AG04450 (cell line): ENCODE measurements around the gene ADAP2. TPM values are rescaled to one million over a fixed set of nuclear protein-coding genes. Genes with fewer than 3 reads are reported as not detected.

Experiments used
- CTCF ChIA-PET: fragments of 300-600, 350-600 bp; formaldehyde crosslinking; extraction: SDS; loops from one replicate; lab custom pipeline; 2022; ENCODE audit warnings: antibody characterized with exemption, inconsistent platforms; lab: Charles Lee
- POLR2A ChIA-PET: fragments of 350-600 bp; formaldehyde crosslinking; extraction: SDS; loops from one replicate; lab custom pipeline; 2021; ENCODE audit warnings: antibody characterized with exemption, inconsistent platforms; lab: Yijun Ruan, JAX
- DNase-seq: peaks from one replicate; pipeline ENCODE4 v3.0.0-alpha.2; 2011; ENCODE audit warnings: low read depth, low spot score
- H3K27ac ChIP-seq: one replicate; pipeline ENCODE4 v1.5.1; 2012; ENCODE audit warnings: low read depth, low read length, control low read depth
- H3K27me3 ChIP-seq: one replicate; pipeline ENCODE4 v1.6.0; 2012; ENCODE audit warnings: low read length; ENCODE audit not compliant: control insufficient read depth, insufficient read depth
- H3K4me3 ChIP-seq: 2 replicates; pipeline ENCODE4 v1.5.1; 2011; ENCODE audit warnings: mild to moderate bottlenecking, low read depth, low read length, control low read depth
- H3K9me3 ChIP-seq: 2 replicates; pipeline ENCODE4 v1.5.1; 2012; ENCODE audit warnings: low read length; ENCODE audit not compliant: control insufficient read depth, insufficient read depth
- polyA plus RNA-seq: library from polyadenylated mRNA; depleted of rRNA; stranded (reverse); fragments of >200 nt; gene quantifications from 2 replicates; pipeline ENCODE4 v1.2.3, GENCODE V29; 2011
- TF ChIP-seq, protein P1 (sequence below): IDR thresholded peaks from 2 replicates; pipeline ENCODE4 v1.5.1; 2011; ENCODE audit warnings: low read depth, low read length, control low read depth, inconsistent platforms

ADAP2 gene
- polyA plus RNA-seq, 1 experiment: 1.4 TPM

DNA sequence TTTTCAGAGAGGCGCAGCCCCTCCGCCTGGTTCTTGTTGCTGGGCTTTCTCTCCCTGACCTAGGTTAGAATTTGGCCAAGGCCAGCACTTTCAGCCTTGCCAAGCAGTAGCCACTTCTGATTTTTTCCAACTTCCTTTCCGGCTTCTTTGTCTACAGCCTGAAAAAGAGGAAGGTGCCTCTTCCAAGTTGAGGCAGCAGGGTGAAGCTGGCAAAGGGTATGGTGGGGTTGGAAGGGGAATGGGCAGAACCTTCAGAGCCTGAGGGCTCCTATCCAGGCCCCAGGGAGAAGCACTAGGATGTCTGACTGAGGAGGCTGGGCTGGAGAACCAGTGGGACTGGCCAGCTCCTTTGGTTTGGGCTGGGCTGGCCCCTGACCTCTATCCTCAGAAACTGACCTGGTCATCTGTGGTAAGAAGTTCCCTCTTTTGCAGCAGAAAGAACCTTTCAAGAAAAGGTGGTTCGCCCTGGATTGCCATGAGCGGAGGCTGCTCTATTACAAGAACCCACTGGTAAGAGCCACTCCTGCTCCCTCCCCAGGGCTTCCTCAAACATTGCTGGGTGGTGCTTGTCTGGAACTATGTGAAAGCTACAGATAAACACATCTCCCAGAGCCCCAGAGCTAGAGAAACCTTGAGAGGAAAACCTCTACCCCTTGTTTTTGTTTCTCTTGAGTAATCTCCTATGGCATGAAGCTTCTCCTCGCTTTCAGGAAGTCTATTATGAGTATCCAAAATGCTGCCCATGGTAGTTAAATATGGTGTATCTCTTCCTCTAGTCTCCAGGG, 32.5 kb downstream of the ADAP2 start:
- POLR2A ChIA-PET: no interaction called here
- Histone ChIP-seq H3K27ac (peak overlapping the region; percentile 11), H3K4me3 (no peak overlapping the region), H3K27me3 (no peaks in the 10 kb centered on the region), H3K9me3 (no peaks in the 10 kb centered on the region)
- TF ChIP-seq, protein P1, sequence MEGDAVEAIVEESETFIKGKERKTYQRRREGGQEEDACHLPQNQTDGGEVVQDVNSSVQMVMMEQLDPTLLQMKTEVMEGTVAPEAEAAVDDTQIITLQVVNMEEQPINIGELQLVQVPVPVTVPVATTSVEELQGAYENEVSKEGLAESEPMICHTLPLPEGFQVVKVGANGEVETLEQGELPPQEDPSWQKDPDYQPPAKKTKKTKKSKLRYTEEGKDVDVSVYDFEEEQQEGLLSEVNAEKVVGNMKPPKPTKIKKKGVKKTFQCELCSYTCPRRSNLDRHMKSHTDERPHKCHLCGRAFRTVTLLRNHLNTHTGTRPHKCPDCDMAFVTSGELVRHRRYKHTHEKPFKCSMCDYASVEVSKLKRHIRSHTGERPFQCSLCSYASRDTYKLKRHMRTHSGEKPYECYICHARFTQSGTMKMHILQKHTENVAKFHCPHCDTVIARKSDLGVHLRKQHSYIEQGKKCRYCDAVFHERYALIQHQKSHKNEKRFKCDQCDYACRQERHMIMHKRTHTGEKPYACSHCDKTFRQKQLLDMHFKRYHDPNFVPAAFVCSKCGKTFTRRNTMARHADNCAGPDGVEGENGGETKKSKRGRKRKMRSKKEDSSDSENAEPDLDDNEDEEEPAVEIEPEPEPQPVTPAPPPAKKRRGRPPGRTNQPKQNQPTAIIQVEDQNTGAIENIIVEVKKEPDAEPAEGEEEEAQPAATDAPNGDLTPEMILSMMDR: no peak
- CTCF ChIA-PET: interaction anchor here (0.6 kb wide), 1 partner anchor 613 kb away, joined by 3 read pairs; no protein-coding TSS in a partner anchor
- DNase-seq: no peak

DNA sequence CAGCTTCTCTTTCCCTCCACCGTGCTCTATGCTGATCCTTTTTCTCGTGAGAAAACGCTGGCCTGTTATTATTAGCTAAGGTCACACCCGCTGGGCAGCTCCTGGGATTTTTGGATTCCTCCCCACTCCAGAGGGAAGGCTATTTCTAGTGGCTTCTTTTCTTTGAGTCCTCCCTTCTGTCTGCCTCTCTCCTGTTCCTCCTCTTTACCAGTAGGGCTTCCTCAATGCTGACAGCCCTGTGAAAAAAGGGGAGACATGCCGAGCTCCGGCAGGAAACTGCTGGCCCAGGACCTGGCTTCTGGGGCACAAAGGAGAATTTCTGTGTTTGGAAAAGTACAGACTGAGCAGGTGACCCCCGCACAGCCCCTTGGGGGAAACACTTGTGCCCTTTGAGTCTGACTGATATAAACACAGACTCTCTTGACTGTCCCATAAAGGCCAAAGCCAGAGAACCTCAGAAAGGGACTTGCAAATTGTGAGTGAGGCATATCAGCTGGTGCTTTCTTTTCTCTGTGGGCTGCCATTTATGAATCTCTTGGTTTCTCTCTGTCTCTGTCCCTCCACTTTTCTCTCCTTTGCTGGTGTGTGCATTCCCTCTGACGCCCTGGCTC, 35.1 kb downstream of the ADAP2 start:
- DNase-seq: no peak
- TF ChIP-seq, protein P1: peak; percentile 26; the same call in 1 of the 2 replicates
- ChIA-PET POLR2A (interaction anchor here (0.6 to 1.1 kb wide), 2 partner anchors 14 to 954 kb away, joined by 4 to 6 read pairs; partner anchors contain the start of gene RNF135), CTCF (interaction anchor here (1.5 kb wide), 1 partner anchor 258 kb away, joined by 4 read pairs; no protein-coding TSS in a partner anchor)
- Histone ChIP-seq H3K9me3 (no peaks in the 10 kb centered on the region), H3K4me3 (no peak overlapping the region), H3K27ac (peak overlapping the region; percentile 11), H3K27me3 (no peaks in the 10 kb centered on the region)

DNA sequence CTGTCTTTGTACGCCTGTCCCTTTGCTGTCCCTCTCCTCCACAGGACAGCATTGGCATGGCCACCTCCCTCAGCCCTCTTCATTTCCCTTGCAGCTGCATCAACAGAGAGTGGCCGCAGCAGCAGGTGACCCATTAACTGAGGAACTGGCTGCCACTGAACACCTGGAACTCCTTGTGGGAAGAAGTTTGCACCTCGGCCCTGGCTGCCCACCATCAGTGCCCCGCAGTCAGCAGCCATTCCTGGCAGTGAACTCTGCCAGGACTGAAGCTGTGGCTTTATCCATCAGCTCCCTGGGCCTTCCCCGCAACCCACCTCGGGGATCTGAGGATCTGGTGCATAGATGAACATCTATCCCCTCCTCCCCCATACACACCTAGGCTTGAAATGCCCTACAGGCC, 36.0 kb downstream of the ADAP2 start:
- no peaks in the 10 kb centered on the region for H3K27me3 ChIP-seq
- no peak overlapping the region for H3K4me3 ChIP-seq
- H3K9me3 ChIP-seq: no peaks in the 10 kb centered on the region
- no peak for DNase-seq
- no peak overlapping the region for H3K27ac ChIP-seq
- TF ChIP-seq, protein P1: no peak
- ChIA-PET CTCF (no interaction called here), POLR2A (no interaction called here)

DNA sequence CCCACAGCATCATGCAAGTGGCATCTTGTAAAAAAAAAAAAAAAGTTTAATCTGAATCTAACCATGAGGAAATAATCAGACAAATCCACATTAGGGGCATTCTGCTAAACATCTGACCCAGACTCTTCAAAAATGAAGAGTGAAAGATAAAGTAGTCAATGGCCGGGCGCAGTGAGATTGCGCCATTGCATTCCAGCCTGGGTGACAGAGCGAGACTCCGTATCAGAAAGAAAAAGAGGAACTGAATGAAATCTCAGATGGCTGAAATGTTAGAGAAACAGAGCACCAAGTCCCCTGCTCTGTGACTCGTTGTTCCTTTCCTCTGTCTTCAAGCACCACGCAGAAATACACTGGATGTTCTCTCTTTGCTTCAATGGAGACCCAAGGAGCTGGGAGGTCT, 36.4 kb downstream of the ADAP2 start:
- DNase-seq: no peak
- no peaks in the 10 kb centered on the region for H3K27me3 ChIP-seq
- no peaks in the 10 kb centered on the region for H3K9me3 ChIP-seq
- no peak overlapping the region for H3K27ac ChIP-seq
- ChIA-PET POLR2A (no interaction called here), CTCF (no interaction called here)
- H3K4me3 ChIP-seq: no peak overlapping the region
- TF ChIP-seq, protein P1: no peak
